A673 (cell line): ENCODE data around the gene ACTN2.

Source experiments
- CTCF ChIP-seq: fragments of 300-800, 200-600 bp; sonication (generic); conservative IDR thresholded peaks from 2 replicates; pipeline ENCODE4 v1.5.1; 2017; ENCODE audit warnings: low read depth, mild to moderate bottlenecking, antibody characterized with exemption, low read length, moderate library complexity, mixed read lengths
- EZH2 ChIP-seq: fragments of 200-600 bp; sonication (generic); IDR thresholded peaks from 2 replicates; pipeline ENCODE4 v1.6.1; 2017; ENCODE audit warnings: borderline replicate concordance, low read depth, mild to moderate bottlenecking, mixed read lengths, antibody characterized with exemption, low read length; ENCODE audit not compliant: poor library complexity, severe bottlenecking

GRCh38 chr1:236761397-236762132 is 75.3 kb downstream of the ACTN2 start:
- TF ChIP-seq CTCF (no peak), EZH2 (no peak)
